ENCODE measurements around the gene AKAP6.

GRCh38 chr14:32366986-32367385, 37.9 kb downstream of the AKAP6 start:
- TF ChIP-seq, protein P1, sequence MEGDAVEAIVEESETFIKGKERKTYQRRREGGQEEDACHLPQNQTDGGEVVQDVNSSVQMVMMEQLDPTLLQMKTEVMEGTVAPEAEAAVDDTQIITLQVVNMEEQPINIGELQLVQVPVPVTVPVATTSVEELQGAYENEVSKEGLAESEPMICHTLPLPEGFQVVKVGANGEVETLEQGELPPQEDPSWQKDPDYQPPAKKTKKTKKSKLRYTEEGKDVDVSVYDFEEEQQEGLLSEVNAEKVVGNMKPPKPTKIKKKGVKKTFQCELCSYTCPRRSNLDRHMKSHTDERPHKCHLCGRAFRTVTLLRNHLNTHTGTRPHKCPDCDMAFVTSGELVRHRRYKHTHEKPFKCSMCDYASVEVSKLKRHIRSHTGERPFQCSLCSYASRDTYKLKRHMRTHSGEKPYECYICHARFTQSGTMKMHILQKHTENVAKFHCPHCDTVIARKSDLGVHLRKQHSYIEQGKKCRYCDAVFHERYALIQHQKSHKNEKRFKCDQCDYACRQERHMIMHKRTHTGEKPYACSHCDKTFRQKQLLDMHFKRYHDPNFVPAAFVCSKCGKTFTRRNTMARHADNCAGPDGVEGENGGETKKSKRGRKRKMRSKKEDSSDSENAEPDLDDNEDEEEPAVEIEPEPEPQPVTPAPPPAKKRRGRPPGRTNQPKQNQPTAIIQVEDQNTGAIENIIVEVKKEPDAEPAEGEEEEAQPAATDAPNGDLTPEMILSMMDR (IDR thresholded peaks at IDR 0.05), result no peak
- no peak for TF ChIP-seq POLR2AphosphoS5 (IDR thresholded peaks at IDR 0.05)
- no peak for TF ChIP-seq EP300 (IDR thresholded peaks at IDR 0.05)
- TF ChIP-seq POLR2A (IDR thresholded peaks at IDR 0.05), result no peak
